Ovary (tissue), 9 donors: ENCODE data around the gene NR2F1-AS1. TPM values are rescaled to one million over a fixed set of nuclear protein-coding genes. Genes with fewer than 3 reads are reported as not detected.

Experiments used
- DNase-seq, 5 donors: peaks; one replicate each; pipeline ENCODE4 v3.0.0-alpha.2; 2019 to 2020
- H3K27ac ChIP-seq, 2 donors: fragments of 200-600 bp; one replicate each; pipeline versions ENCODE4 v1.5.1 to v1.8.0; 2019 to 2022
- H3K27me3 ChIP-seq: fragments of 200-600 bp; one replicate; pipeline ENCODE4 v1.8.0; 2022
- H3K36me3 ChIP-seq: fragments of 200-600 bp; sonication (generic); one replicate; pipeline ENCODE4 v1.5.1; 2019
- H3K4me1 ChIP-seq: one replicate; pipeline ENCODE4 v1.8.1; 2013; ENCODE audit warnings: mild to moderate bottlenecking, moderate library complexity; ENCODE audit not compliant: insufficient read depth
- H3K4me3 ChIP-seq: fragments of 200-600 bp; sonication (generic); one replicate; pipeline ENCODE4 v1.5.1; 2017
- H3K9me3 ChIP-seq, 2 donors: fragments of 200-600 bp in 1 of 2; sonication (generic) in 1 of 2; one replicate each; pipeline versions ENCODE4 v1.5.1 to v1.8.1; 2013 to 2019; ENCODE audit warnings: mild to moderate bottlenecking in 1 of 2, moderate library complexity in 1 of 2
- CTCF ChIP-seq, 3 donors: fragments of 450-650 bp in 2 of 3; fragments of 200-600 bp in 1 of 3; IDR thresholded peaks; one replicate each; pipeline versions ENCODE4 v1.5.1 to v1.8.0; 2016 to 2022; ENCODE audit warnings: antibody characterized with exemption in 3 of 3, mild to moderate bottlenecking in 1 of 3
- EP300 ChIP-seq: sonication (generic); formaldehyde crosslinking; IDR thresholded peaks from one replicate; pipeline ENCODE4 v1.6.1; 2017; ENCODE audit warnings: antibody characterized with exemption
- POLR2A ChIP-seq: fragments of 450-650 bp; IDR thresholded peaks from one replicate; pipeline ENCODE4 v1.6.1; 2017; ENCODE audit warnings: antibody characterized with exemption, mild to moderate bottlenecking, moderate library complexity
- WGBS, 3 donors: extraction: QIAGEN DNeasy Blood & Tissue Kit in 1 of 3; methylation state at CpG; one replicate each; pipeline versions ENCODE4 v1.1.5 to v1.1.7; 2013 to 2017; 5-methylcytosine and 5-hydroxymethylcytosine counted together
- intact Hi-C, 4 donors: fragments of 100-400 bp; cut with DNase I; formaldehyde crosslinking; loops; one replicate each; pipeline versions ENCODE4 v1.11.0 to v1.15.1; 2022 to 2023
- polyA plus RNA-seq, 2 donors: library from polyadenylated mRNA; stranded (reverse); fragments of 200-250 nt in 1 of 2; fragments of 350-450 nt in 1 of 2; fragmentation: Illumina TruSeq in 1 of 2; extraction: RNeasy Lipid Tissue Mini Kit (QIAGEN cat#74804) in 1 of 2; gene quantifications; one replicate each; pipeline ENCODE4 v1.2.3, GENCODE V29; 2013 to 2014
- total RNA-seq, 7 donors: library from RNA; depleted of rRNA in 2 of 7; stranded (reverse); fragments of >200 nt in 2 of 7; fragmentation: NEBNext Ultra II Directional in 3 of 7; extraction: Animal tissue kit (Norgen Biotek cat#: 25700) in 3 of 7; gene quantifications; one replicate each; pipeline versions ENCODE4 v1.1.0 to v1.2.4, GENCODE V29; 2016 to 2023
- donor health status: DM: no; HTN: no; CAD: no; lungs with moderate emphysema.
- donor health status: DM: no; HTN: no; CAD: no.
- donor health status: Bipolar disorder and iron deficiency.
- donor health status: DM: yes; HTN: yes; CAD: no.
- donor health status: DM: no; HTN: no; CAD: no.
- donor health status: DM: yes; HTN: yes; CAD: no.

NR2F1-AS1 gene
- total and polyA plus RNA-seq, 9 donors = 20.7 to 45.7 (median 25.0) TPM

DNA sequence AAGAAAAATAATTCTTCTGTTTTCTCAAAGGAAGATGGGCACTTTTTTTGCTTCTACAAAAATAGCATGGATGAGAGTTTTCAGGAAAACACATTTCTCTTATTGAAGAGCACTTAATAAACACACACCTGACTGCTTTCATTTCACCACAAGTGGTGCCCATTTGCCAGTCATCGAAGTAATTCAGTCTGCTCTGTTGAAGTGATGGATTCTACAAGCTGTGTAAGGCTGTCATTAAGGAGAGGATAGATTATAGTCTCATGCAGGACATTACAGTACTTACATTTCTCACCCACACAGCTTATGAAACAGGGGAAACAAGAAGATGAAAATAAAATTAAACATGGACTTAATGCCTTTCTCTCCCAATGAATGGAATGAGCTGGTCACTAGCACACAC, 165.2 kb downstream of the NR2F1-AS1 start:
- intact Hi-C loops = no loop called here
- Histone ChIP-seq H3K27ac (no peak overlapping the region), H3K36me3 (no peaks in the 10 kb centered on the region), H3K4me3 (no peak overlapping the region), H3K27me3 (no peaks in the 10 kb centered on the region), H3K9me3 (no peaks in the 10 kb centered on the region), H3K4me1 (peaks cover 2% of the 10 kb centered on the region)
- 93 to 97% (median 97%) methylated on average over 1 of the region's 1 CpG for WGBS, 3 donors
- TF ChIP-seq POLR2A (no peak), CTCF (IDR thresholded peaks at IDR 0.05) (no peak), EP300 (no peak)
- DNase-seq = no peak

DNA sequence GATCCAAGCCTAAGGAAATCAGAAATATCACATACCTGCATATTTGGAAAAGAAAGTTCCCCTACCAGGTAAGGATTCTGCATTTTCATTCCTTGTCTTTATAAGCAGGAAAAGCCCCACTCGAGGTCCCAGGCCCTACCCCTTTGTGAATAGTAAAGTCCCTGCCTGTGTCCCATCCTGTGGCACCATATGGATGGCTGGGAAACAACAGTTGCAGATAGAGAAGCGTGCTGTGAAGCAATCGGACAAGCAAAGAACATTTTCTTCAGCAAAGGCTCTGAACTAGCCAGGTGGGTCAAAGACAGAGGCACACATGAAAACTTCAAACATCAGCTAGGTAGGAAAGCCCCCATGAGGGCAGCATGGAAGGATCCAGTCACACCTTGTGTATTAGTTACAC, 169.3 kb downstream of the NR2F1-AS1 start:
- no peaks in the 10 kb centered on the region for H3K9me3 ChIP-seq
- intact Hi-C loops = no loop called here
- no peak overlapping the region for H3K27ac ChIP-seq
- TF ChIP-seq POLR2A (no peak), EP300 (no peak), CTCF (IDR thresholded peaks at IDR 0.05) (no peak)
- no peak overlapping the region for H3K4me3 ChIP-seq
- DNase-seq = no peak
- H3K27me3 ChIP-seq = no peaks in the 10 kb centered on the region
- 85 to 91% (median 88%) methylated on average over 3 of the region's 3 CpGs for WGBS, 3 donors
- H3K36me3 ChIP-seq = no peaks in the 10 kb centered on the region
- H3K4me1 ChIP-seq = peaks cover 4% of the 10 kb centered on the region

DNA sequence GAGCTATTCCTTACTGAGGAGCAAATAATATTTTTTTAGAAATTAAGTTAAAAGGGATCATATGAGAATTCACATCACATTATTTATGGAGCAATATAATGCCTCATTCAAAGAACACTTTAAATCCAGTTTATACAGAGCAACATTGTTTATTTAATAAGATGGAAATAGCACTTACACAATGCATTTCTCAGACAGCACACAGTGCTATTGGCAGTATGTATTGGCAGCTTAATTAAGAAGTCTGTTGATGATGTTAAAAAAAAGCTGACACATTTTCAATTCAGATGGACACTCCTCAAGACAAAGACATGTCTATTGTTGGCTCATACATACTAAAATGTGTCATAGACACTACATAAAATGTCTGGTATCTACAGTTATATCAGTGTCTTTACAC, 171.3 kb downstream of the NR2F1-AS1 start:
- intact Hi-C loops = no loop called here
- H3K4me1 ChIP-seq = peaks cover 4% of the 10 kb centered on the region
- TF ChIP-seq CTCF (IDR thresholded peaks at IDR 0.05) (no peak), EP300 (no peak), POLR2A (no peak)
- DNase-seq = no peak
- H3K9me3 ChIP-seq = no peaks in the 10 kb centered on the region
- no peaks in the 10 kb centered on the region for H3K36me3 ChIP-seq
- no peaks in the 10 kb centered on the region for H3K27me3 ChIP-seq
- H3K27ac ChIP-seq = no peak overlapping the region
- no peak overlapping the region for H3K4me3 ChIP-seq

- H3K4me1 ChIP-seq = peaks cover 4% of the 10 kb centered on the region
- no peak overlapping the region for H3K4me3 ChIP-seq
- DNase-seq = no peak
- H3K27ac ChIP-seq = no peak overlapping the region
- H3K36me3 ChIP-seq = no peaks in the 10 kb centered on the region
- WGBS, 3 donors = 80 to 86% (median 82%) methylated on average over 6 of the region's 6 CpGs
- no peaks in the 10 kb centered on the region for H3K27me3 ChIP-seq
- TF ChIP-seq EP300 = no peak
- TF ChIP-seq POLR2A = no peak
- no peak for TF ChIP-seq CTCF (IDR thresholded peaks at IDR 0.05)
- H3K9me3 ChIP-seq = no peaks in the 10 kb centered on the region
- intact Hi-C loops = no loop called here
These were observed 173.6 kb downstream of the NR2F1-AS1 start for GRCh38 chr5:93407454-93407853.

DNA sequence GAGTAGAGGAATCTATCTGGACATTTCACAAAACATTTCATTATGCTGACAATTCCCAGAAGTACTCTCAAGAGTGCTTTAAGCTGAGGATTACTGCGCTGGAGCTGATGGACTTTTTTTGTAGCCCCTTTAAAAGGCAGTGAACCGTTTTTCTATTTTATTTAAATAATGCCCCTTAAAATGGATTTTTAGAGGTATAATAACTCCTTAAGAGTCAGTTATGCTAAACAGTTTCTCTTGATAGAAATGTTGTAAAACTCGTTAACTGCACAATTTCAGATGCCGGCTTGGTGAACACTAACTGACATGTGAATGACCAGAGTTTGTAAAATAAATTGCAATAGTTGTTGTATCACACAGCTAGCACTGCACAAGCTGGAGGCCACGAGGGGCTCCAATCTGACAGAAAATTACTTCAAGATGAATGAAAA, 174.0 kb downstream of the NR2F1-AS1 start:
- no peaks in the 10 kb centered on the region for H3K9me3 ChIP-seq
- no peaks in the 10 kb centered on the region for H3K27me3 ChIP-seq
- TF ChIP-seq EP300 = no peak
- TF ChIP-seq CTCF (IDR thresholded peaks at IDR 0.05) = no peak
- TF ChIP-seq POLR2A = no peak
- DNase-seq = no peak
- 74 to 77% (median 76%) methylated on average over 5 of the region's 5 CpGs for WGBS, 3 donors
- H3K4me3 ChIP-seq = no peak overlapping the region
- intact Hi-C loops = no loop called here
- no peak overlapping the region for H3K27ac ChIP-seq
- peaks cover 4% of the 10 kb centered on the region for H3K4me1 ChIP-seq
- no peaks in the 10 kb centered on the region for H3K36me3 ChIP-seq
